HG03558 (cell line): ENCODE data around the gene ACTR2.
"Not testable (repeated sequence)": the region's sequence is repeated elsewhere in the genome, so short reads cannot be mapped to it uniquely, and the experiment has no call there.

Experiments
- ATAC-seq: cut with Tn5 transposase; IDR thresholded peaks from one replicate; pipeline ENCODE4 v1.9.1; 2021; ENCODE audit warnings: moderate number of reproducible peaks; ENCODE audit not compliant: unreplicated experiment; ENCODE audit errors: extremely low read depth

ACTR2 gene

DNA sequence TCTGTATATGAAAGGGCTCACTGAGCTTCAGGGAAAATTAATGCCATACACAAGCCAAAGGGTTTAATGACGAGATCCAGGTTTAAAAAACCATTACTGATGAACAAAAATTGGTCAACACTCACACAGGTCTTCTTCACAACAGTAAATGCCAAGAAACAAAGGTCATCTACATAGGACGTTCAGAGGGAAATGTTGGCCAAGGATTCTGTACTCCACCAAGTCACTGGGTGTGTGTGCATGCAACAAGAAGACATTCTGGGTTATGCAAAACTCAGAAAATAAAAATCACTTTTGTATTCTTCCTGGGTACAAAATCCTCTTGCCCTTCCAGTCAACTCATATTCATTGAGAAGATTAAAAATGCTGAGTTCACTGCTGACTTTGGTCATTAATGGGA, 78.3 kb downstream of the ACTR2 start:
- ATAC-seq: no peak

- ATAC-seq: no peak
Observed at GRCh38 chr2:65309699-65310098, 82.1 kb downstream of the ACTR2 start.

DNA sequence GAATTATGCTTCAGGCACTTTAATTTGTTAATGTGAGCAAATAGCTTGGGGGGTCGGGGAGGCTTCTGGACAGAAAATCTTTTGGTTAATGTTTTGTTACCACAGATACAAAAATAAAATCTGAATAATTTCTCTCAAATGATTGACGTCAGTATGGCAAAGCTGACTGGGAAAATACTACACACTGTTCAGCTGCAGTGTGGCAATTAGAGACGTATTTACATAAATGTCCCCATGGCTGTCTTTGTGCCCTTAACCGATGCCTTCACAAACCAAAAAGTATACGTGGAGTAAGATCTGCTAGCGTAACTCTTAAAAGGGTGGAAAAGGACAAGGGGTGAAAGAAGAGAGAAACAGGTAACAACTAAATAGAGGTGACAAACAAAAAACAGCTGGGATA, 83.4 kb downstream of the ACTR2 start:
- ATAC-seq: no peak

GRCh38 chr2:65311596-65311995, 84.0 kb downstream of the ACTR2 start:
- ATAC-seq: no peak

DNA sequence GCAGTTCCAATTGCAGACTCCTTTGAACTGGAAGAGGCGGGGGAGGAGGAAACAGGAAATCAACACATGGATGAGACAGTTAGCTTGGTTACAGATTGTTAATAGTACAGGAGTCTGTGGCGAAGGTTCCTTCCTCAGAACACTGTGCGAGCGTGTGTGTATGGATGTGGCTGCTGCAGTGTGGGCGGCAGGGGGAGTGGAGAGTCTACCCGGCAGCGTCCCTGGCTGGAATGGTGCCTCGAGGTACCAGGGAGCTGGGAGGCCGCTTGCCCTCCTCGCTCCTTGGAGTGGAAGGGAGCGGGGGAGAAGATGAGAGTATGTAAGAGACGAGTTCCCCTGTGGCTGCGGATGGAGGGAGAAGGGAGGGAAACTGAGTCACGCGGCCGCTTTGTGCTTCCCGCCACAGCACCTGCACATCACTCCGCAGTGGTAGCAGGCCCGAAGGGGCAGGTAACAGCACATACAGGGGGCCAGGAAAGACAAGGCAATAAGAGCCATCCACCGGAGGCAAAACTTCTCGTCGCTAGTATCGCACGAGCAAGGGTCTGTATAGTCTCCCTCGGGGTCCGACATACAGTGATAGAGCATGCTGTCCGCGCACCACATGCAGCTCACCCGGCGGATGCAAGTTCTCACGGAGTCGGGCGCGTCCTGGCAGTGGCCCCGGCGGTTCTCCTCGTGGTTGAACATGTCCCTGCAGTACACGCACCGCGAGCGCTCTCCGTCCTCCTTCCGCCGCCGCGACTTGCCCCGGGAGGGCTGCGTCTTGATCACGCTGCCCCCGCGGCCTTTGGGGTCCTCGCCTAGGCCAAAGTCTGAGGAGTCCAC, 85.7 kb downstream of the ACTR2 start:
- no peak for ATAC-seq

GRCh38 chr2:65313954-65314256, 86.3 kb downstream of the ACTR2 start:
- no peak for ATAC-seq

DNA sequence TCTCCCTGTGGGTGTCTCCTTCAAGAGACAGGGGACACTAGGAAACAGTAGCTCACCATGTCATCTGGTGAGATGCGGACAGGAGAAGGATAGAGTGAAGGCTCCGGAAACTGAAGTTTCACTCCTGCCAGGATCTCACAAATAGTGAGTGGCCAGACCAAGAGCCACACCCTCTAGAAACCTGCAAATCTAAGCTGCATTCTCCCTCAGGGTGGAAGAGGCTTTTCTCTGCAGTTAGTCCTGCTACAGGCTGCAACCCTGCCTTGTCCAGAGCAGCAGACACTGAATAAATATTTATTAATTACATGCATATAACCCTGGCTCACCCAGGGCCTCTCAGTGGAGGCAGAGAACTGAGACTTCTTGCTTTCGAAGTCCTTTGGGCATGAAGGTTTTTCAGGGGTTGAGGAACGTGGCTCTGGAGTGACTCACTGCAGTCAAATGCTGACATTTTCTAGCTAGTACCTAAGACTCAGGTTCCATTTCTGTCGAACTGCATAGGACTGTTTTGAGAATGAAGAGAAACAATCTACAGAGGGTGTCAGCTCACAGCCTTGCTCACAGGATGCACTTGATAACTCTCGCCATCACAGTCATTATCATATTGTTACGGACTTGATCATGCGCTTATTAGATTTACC, 87.3 kb downstream of the ACTR2 start:
- ATAC-seq: no peak

GRCh38 chr2:65316072-65316471, 88.4 kb downstream of the ACTR2 start:
- no peak for ATAC-seq

- ATAC-seq: not testable (repeated sequence)
Observed at GRCh38 chr2:65317351-65317750, 89.7 kb downstream of the ACTR2 start.

GRCh38 chr2:65317841-65318240, 90.2 kb downstream of the ACTR2 start:
- no peak for ATAC-seq

GRCh38 chr2:65319072-65319673, 91.5 kb downstream of the ACTR2 start:
- ATAC-seq: no peak

DNA sequence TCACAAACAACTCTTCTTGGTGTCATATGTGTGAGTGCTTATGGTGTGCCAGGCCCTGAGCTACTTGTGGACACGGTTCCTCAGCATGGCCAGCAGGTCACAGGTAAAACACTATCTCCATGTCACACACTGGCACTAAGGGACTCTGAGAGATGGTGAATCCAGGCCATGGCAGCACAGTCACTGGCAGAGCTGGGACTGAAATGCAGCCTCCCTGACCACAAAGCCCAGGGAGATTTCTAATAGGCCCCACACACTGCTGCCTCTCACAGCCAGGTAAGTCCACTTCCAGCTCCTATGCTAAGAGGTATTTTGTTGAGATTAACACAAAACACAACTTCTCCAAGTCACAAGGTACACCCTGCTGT, 92.0 kb downstream of the ACTR2 start:
- ATAC-seq: no peak

DNA sequence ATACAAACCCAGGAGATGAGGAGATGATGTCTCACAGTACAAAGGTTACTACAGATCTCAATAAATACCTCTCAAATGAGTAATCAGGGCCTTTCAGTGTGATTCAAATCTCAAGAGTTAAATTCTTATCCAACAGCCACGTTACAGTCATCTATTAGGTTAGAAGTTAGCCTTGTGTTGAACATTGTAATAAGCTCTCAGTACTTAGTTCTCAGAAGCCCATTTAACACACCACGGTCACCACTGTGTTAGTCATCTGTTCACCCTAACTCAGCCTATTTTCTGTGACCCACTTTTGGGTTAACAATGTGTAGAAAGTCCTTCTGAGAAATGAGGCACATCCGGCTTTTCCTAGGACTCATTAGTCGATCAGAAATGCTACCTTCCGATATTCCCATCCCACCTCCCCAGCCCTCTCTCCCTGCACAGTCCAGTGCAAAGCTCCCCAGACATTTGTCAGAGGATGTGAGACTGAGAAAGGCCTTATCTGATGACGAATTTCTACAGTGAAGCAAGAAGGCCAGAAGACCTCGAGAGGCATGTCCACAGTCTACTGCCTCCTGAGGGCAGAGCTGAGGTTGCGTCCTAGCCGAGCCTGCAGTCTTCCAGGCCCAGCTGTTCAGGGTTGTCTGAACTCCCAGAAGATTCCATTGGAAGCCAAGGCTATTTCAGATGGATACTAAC, 92.6 kb downstream of the ACTR2 start:
- peak; percentile 65 for ATAC-seq
